Activated T-cell treated with anti-CD3 and anti-CD28 coated beads, Interleukin-2, amount 50 U/mL, for 72 hours (primary cell): ENCODE measurements around the gene POU3F3. TPM values are rescaled to one million over a fixed set of nuclear protein-coding genes. Genes with fewer than 3 reads are reported as not detected.

Source experiments
- ATAC-seq, 2 donors: fragments of 150-1000 bp; cut with Tn5 transposase; replicated peaks in 1 of 2; 2 replicates each; pipeline ENCODE4 v1.10.0; 2021; ENCODE audit warnings: moderate library complexity in 2 of 2, mild to moderate bottlenecking in 1 of 2
- DNase-seq, 2 donors: peaks; one replicate each; pipeline ENCODE4 v3.0.0; 2021 to 2022; ENCODE audit warnings: mixed read lengths in 1 of 2
- H3K27ac Mint-ChIP-seq: one replicate; pipeline ENCODE4 v1.8.0; 2022; ENCODE audit warnings: mild to moderate bottlenecking, moderate library complexity, mixed read lengths
- H3K27me3 Mint-ChIP-seq: one replicate; pipeline ENCODE4 v1.8.0; 2022; ENCODE audit warnings: low read depth, mixed read lengths
- H3K36me3 Mint-ChIP-seq, 2 donors: one replicate each; pipeline ENCODE4 v1.8.0; 2022; ENCODE audit warnings: mixed read lengths in 2 of 2, mild to moderate bottlenecking in 1 of 2; ENCODE audit not compliant: insufficient read depth in 2 of 2
- H3K4me1 Mint-ChIP-seq: one replicate; pipeline ENCODE4 v1.8.0; 2022; ENCODE audit warnings: low read depth, mixed read lengths
- H3K4me3 Mint-ChIP-seq, 2 donors: one replicate each; pipeline ENCODE4 v1.8.0; 2022; ENCODE audit warnings: mild to moderate bottlenecking in 2 of 2, mixed read lengths in 2 of 2, moderate library complexity in 2 of 2
- H3K9me3 Mint-ChIP-seq, 2 donors: one replicate each; pipeline ENCODE4 v1.8.0; 2022; ENCODE audit warnings: mixed read lengths in 2 of 2
- total RNA-seq, 2 donors: library from RNA; stranded (reverse); gene quantifications; one replicate each; pipeline ENCODE4 v1.2.3, GENCODE V29; 2022

Gene POU3F3
- total RNA-seq = not detected

DNA sequence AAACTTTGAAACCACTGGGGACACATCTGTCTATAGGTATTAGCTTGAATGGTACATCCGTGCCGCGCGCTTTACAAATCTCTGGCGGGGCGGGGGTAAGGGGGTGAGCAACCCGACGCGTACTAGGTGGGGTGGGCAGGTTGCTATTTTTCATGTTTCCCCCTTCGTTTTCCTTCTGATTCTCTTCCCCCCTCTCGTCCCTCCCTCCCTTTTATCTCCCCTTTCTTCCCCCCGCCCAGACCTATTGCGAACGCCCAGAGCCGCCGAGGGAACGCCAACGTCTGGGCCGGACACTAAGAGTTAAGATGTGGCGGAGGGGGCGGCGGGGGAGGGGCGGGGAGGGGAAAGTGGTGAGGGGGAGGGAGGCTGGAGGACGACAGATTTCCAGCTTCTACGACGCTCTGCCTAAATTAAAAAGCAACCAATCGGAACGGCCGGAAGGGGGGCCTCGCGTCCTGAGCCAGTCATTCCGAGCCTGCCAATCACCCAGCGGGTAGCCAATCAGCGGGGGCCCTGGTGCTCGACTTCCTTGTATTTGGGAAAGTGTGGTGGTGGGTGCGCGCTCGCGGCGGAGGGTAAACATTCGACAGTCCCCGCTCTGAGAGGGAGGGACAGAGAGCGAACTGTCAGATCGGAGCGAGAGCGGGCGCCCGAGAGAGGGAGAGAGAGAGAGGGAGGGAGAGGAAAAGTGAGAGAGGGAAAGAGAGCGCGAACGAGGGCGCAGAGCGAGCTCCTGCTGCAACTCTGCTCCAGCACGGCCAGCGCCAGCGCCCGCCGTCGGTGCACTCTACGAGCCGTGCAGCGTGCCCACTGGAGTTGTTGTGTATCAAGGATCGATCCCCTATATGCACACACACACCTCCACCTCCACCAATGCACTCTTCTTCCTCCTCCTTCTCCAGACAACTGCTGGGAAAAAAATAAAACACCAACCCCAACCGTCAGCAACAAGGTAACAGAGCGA lies at the start of gene POU3F3:
TSS of gene POU3F3 (plus strand) at position 582 of the 964 bp plus-strand sequence. CDS start 1,396 bp downstream, outside the sequence.
- Mint-ChIP-seq H3K36me3 (peaks cover 6 to 13% of the 10 kb centered on the region in 2 donors), H3K9me3 (no peaks in the 10 kb centered on the region), H3K27me3 (peaks cover 79% of the 10 kb centered on the region), H3K27ac (peak within 1 kb of the TSS; percentile 82), H3K4me1 (peaks cover 47% of the 10 kb centered on the region), H3K4me3 (peak within 1 kb of the TSS; percentile 93 to 99)
- DNase-seq (peak; percentile 53 to 75), ATAC-seq (peak; percentile 64 to 75)

DNA sequence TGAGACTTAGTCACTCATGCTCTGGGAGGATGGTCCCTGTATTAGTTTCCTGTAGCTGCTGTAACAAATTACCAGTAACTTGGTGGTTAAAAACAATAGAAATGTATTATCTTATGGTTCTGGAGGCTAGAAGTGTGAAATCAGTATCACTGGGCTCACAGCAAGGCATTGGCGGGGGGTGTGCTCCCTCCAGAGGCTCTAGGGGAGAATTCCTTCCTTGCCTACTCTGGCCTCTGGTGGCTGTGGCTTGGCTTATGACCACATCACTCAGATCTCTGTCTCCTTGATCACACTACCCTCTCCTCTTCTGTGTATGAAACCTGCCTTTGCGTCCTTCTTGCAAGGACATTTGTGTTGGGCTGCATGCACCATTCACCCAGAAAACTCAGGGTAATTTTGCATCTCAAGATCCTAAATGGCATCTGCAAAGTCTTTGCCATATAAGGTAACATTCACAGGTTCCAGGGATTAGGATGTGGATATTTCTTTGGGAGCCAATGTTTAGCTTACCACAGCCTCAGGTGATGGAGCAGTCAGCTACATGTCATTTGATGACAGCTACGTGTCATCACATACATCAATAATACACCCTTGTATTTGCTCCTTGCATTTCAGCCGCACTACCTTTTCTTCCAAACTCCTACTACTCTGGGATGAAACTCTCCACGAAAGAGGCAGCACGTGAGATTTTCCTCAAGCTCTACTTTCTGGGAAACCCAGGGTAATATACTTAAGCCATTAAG lies 49.6 kb upstream of the POU3F3 start:
- H3K4me1 Mint-ChIP-seq = no peaks in the 10 kb centered on the region
- peaks cover 0 to 5% of the 10 kb centered on the region in 2 donors for H3K9me3 Mint-ChIP-seq
- H3K36me3 Mint-ChIP-seq = no peaks in the 10 kb centered on the region
- ATAC-seq = no peak
- no peak for DNase-seq
- no peak overlapping the region for H3K4me3 Mint-ChIP-seq
- H3K27me3 Mint-ChIP-seq = no peaks in the 10 kb centered on the region
- no peak overlapping the region for H3K27ac Mint-ChIP-seq

DNA sequence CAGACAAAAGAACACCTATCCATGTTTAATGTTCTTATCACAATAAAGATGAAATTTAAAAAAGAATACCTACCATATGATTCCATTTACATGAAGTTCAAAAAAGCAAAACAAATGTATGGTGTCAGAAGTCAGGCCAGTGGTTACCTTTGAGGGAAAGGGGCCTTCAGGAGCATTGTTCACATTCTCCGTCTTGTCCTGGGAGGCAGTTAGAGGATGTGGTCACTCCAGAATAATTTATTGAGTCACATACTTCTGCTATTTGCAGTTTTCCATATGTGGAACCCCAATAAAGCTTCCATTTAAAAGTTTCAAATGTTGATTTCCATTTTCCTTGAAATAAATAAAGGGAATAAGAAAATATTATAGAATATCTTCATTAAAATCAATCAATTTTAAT lies 41.6 kb upstream of the POU3F3 start:
- Mint-ChIP-seq H3K9me3 (peaks cover 0 to 3% of the 10 kb centered on the region in 2 donors), H3K4me3 (no peak overlapping the region), H3K27ac (no peak overlapping the region), H3K36me3 (no peaks in the 10 kb centered on the region), H3K4me1 (no peaks in the 10 kb centered on the region), H3K27me3 (no peaks in the 10 kb centered on the region)
- no peak for ATAC-seq
- DNase-seq = no peak

DNA sequence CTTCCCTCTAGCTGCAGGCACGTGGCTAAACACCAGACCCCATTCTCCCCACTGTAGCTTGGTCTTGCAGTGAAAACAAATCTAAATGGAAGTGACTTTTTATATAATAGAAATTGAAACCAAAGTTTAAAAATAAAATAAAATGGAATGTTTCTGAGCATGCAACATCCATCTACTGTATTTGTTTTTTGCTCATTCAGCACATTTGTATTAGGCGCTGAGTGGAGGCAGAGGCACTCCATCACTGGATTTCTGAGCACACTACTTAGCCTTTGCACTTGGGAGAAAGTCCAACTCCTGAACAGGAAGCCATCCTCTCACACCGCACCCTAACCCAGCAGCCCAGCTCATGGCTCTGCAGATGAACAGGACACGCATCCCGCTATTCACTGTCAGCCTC lies 37.8 kb upstream of the POU3F3 start:
- Mint-ChIP-seq H3K36me3 (no peaks in the 10 kb centered on the region), H3K27ac (no peak overlapping the region), H3K4me1 (no peaks in the 10 kb centered on the region), H3K27me3 (no peaks in the 10 kb centered on the region), H3K9me3 (no peaks in the 10 kb centered on the region), H3K4me3 (no peak overlapping the region)
- DNase-seq (no peak), ATAC-seq (no peak)

DNA sequence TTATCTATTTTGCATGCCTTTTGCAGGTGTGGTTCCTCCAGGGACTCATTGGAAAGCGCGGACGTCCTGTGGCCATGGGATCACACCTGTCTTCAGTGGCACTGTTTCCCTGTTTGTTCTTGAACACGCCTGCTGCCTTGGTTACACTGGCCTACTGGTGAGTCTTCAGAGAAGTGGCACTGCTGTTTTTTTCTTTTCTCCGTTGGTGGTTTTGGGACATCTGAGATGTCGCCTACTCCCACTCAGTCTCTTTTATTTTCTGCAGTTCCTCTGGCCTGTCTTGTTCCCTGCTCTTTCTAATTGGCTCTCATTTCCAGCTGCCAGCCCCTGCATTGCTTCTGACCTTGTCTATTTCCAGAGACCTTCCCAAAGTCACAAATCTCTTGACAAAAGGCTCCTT lies 35.7 kb upstream of the POU3F3 start:
- no peaks in the 10 kb centered on the region for H3K36me3 Mint-ChIP-seq
- no peak for ATAC-seq
- no peaks in the 10 kb centered on the region for H3K9me3 Mint-ChIP-seq
- no peak overlapping the region for H3K4me3 Mint-ChIP-seq
- no peaks in the 10 kb centered on the region for H3K27me3 Mint-ChIP-seq
- no peak for DNase-seq
- H3K27ac Mint-ChIP-seq = no peak overlapping the region
- no peaks in the 10 kb centered on the region for H3K4me1 Mint-ChIP-seq

DNA sequence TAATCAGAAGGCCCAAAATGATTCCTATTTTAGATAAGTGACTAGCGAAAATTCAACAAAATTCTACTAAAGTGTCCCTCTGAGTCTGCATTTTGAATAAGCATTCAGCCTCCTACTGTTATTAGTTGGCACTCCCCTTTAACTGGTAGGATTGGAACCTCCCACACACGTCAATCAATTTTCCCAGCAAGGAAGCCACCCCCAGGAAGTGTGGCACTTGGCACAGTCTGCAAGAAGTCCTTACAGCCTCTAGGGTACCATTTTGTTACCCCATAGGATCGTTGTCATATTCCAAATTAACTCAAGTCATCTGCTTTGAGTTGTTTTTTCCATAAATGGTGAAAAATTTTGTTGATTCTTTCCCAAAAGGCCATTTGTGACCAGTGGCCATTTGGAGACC lies 33.8 kb upstream of the POU3F3 start:
- no peaks in the 10 kb centered on the region for H3K27me3 Mint-ChIP-seq
- no peaks in the 10 kb centered on the region for H3K4me1 Mint-ChIP-seq
- DNase-seq (no peak), ATAC-seq (no peak)
- H3K9me3 Mint-ChIP-seq = peaks cover 5% of the 10 kb centered on the region in 2 donors
- no peak overlapping the region for H3K27ac Mint-ChIP-seq
- peaks cover 4 to 6% of the 10 kb centered on the region in 2 donors for H3K36me3 Mint-ChIP-seq
- no peak overlapping the region for H3K4me3 Mint-ChIP-seq

DNA sequence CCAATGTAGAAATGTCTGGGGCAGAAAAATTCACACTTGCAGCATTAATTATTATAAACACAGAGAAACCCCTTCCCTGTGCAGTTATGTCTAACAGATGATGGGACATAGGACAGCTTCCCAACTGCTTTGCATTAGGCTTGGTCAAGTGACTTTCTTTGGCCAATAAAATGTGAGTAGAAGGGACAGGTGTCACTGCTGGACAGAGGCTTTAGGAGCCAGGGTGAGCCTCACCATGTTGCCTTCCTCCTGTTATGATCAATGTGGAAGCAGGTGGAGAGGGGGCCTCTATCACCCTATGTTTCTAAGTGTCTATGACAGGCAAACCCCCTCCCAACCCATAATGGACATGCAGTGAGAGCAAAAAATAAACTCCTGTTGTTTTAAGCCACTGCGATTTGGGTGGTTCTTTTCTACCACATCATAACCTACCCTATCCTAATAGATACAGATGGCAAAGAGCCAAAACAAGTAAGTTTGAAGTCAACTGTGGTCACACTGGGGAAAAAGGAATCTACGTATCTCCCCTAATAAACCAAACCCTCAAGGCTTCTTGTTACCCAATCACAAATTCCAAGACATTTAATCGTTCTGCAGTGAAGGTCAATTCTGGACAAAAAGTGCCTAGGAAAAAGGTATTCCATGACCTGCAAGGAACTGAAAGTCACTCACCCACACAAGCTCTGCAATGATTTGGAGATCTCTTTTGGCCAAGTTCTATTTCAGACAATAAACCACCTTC lies 28.6 kb upstream of the POU3F3 start:
- H3K9me3 Mint-ChIP-seq = peaks cover 5 to 6% of the 10 kb centered on the region in 2 donors
- no peaks in the 10 kb centered on the region for H3K4me1 Mint-ChIP-seq
- H3K27me3 Mint-ChIP-seq = peaks cover 12% of the 10 kb centered on the region
- DNase-seq = no peak
- no peak overlapping the region for H3K4me3 Mint-ChIP-seq
- H3K27ac Mint-ChIP-seq = no peak overlapping the region
- ATAC-seq = no peak
- H3K36me3 Mint-ChIP-seq = peaks cover 4 to 6% of the 10 kb centered on the region in 2 donors

DNA sequence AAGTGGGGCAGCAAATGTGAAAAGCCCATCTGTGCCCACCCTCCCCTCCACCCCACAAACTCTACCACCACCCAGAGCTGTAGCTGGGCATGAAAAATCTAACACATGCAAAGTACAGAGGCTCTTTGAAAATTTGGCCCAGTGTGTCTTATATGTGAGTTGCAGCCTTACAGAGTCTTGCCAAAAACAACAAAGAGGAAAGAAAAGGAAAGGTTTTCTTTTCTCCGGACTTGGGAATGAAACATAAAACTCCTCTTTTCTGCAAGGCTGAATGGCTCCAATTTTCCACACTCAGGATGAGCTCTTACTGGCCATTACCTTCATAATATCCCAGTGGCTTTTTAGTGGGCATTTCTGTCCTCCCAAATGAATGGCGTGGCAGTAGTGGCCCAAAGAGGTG lies 27.9 kb upstream of the POU3F3 start:
- H3K4me1 Mint-ChIP-seq = no peaks in the 10 kb centered on the region
- no peak for ATAC-seq
- H3K4me3 Mint-ChIP-seq = no peak overlapping the region
- DNase-seq = no peak
- H3K36me3 Mint-ChIP-seq = peaks cover 4 to 6% of the 10 kb centered on the region in 2 donors
- no peak overlapping the region for H3K27ac Mint-ChIP-seq
- peaks cover 5 to 6% of the 10 kb centered on the region in 2 donors for H3K9me3 Mint-ChIP-seq
- peaks cover 12% of the 10 kb centered on the region for H3K27me3 Mint-ChIP-seq

DNA sequence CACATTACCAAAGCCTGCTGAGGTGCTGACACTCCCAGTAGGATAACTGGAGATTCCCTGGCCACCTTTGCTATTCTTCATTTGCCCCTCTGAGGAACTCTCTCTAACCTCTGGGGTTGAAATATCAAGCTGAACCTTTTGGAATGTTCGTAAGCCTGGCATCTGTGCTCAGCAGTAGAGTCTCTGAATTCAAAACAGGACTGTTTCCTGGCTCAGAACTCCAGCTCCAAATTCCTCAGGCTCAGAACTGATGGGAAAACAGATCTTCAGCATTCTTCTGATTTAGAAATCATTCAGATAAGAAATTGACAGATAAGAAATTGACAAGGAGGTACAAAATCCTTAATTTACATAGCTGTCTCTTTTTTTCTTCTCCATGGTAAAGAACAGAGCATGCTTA lies 22.2 kb upstream of the POU3F3 start:
- no peak for ATAC-seq
- Mint-ChIP-seq H3K4me3 (no peak overlapping the region), H3K27me3 (peaks cover 5% of the 10 kb centered on the region), H3K36me3 (no peaks in the 10 kb centered on the region), H3K4me1 (no peaks in the 10 kb centered on the region), H3K9me3 (peaks cover 0 to under 1% of the 10 kb centered on the region in 2 donors), H3K27ac (no peak overlapping the region)
- DNase-seq = no peak

DNA sequence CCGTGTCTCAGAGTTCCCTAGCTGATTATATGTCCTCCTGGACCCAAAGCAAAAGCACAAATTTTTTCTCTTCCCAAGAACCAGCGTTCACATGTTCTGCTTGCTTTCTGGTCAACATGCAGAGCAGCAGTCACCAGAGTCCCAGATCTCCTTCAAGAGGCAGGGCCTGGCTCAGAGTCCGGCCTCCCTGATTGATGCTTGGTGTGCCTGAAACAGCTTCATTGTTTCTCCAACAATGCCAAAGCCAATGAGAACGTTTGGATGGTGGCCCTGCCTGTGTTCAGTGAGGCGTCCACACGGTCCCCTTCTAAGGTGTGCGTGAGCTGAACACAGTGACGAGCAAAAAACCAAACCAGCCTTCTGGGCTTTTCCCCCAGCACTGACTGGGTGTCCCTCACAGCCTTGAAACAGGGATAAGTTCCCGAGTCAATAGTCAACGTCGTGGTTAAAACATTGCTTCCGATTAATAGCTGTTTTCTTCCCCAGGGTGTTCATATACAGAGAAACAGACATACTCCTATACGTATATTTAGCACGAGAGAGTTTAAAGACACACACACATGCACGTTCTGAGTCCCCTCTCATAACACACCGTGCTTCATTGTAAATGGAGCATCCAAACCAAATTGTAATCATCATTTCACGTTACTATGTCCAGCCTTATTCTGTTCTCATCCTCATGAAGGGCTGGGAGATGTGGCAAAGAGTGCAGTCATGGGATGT lies 19.3 kb upstream of the POU3F3 start:
- Mint-ChIP-seq H3K4me1 (no peaks in the 10 kb centered on the region), H3K4me3 (no peak overlapping the region), H3K9me3 (no peaks in the 10 kb centered on the region), H3K27ac (no peak overlapping the region), H3K36me3 (no peaks in the 10 kb centered on the region), H3K27me3 (peaks cover 10% of the 10 kb centered on the region)
- no peak for DNase-seq
- ATAC-seq = no peak

DNA sequence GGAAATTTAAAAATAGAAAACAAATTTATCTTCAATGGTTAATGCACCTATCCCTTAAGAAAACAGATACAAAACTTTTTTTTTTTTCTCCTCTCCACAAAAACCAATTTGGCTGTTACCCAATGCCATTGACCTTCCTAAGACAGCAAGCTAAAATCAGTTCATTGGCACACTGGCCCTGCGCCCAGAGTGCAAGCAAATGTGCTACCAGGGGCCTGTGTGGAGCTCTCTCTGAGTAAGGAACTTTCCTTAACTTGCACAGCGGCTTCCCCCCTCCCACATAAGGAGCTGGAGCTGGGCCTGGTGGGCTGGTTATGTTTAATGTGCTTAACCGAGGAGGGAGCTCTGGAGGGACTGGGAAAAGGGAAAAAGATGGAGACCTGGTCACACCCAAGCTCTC lies 17.6 kb upstream of the POU3F3 start:
- Mint-ChIP-seq H3K36me3 (no peaks in the 10 kb centered on the region), H3K27me3 (peaks cover 16% of the 10 kb centered on the region), H3K4me1 (no peaks in the 10 kb centered on the region), H3K9me3 (no peaks in the 10 kb centered on the region), H3K27ac (no peak overlapping the region), H3K4me3 (no peak overlapping the region)
- ATAC-seq = no peak
- DNase-seq = no peak

DNA sequence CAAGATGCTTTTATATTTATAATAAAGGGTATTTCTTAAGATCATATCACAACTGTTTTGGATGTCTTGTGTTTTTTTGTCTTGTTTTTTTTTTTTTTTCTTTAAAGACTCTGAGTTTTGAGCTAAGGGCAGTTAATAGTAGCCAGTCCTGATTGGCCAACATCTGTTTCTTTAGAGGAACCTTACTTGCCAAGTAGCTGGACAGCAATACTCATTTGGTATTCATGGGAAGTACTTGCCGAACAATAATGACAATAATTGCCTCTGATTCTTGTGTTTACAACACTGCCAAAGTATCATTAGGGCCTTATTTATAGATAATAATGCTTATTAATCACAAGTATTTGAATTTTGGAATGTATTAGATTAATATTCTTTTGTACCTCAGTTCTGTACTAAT lies 17.1 kb upstream of the POU3F3 start:
- no peaks in the 10 kb centered on the region for H3K36me3 Mint-ChIP-seq
- no peak for ATAC-seq
- no peak overlapping the region for H3K4me3 Mint-ChIP-seq
- H3K27me3 Mint-ChIP-seq = peaks cover 21% of the 10 kb centered on the region
- no peaks in the 10 kb centered on the region for H3K9me3 Mint-ChIP-seq
- no peaks in the 10 kb centered on the region for H3K4me1 Mint-ChIP-seq
- no peak for DNase-seq
- H3K27ac Mint-ChIP-seq = no peak overlapping the region
